GM19467 (cell line): ENCODE results near the gene DNAH17.

ENCODE experiments used
- ATAC-seq: cut with Tn5 transposase; IDR thresholded peaks from one replicate; pipeline ENCODE4 v1.9.1; 2021; ENCODE audit warnings: mild to moderate bottlenecking, moderate library complexity; ENCODE audit not compliant: unreplicated experiment

Gene DNAH17

GRCh38 chr17:78577296-78577695 is at the start of gene DNAH17:
Gene DNAH17 (minus strand): TSS chr17:78577396. CDS start chr17:78575057, 2,339 bp downstream.
- no peak for ATAC-seq

- ATAC-seq, result no peak
These were observed 47.3 kb upstream of the DNAH17 start for GRCh38 chr17:78624324-78625151.

GRCh38 chr17:78623541-78623940 is 46.3 kb upstream of the DNAH17 start:
- ATAC-seq, result no peak

- ATAC-seq, result no peak
These were observed 45.5 kb upstream of the DNAH17 start for GRCh38 chr17:78622491-78623265.

GRCh38 chr17:78621720-78622490 is 44.7 kb upstream of the DNAH17 start:
- no peak for ATAC-seq

- no peak for ATAC-seq
These were observed 42.9 kb upstream of the DNAH17 start for GRCh38 chr17:78620099-78620498.

- ATAC-seq, result no peak
These were observed 42.1 kb upstream of the DNAH17 start for GRCh38 chr17:78619334-78619733.

GRCh38 chr17:78618264-78619066 is 41.3 kb upstream of the DNAH17 start:
- no peak for ATAC-seq

GRCh38 chr17:78617511-78618061 is 40.4 kb upstream of the DNAH17 start:
- no peak for ATAC-seq

- ATAC-seq, result no peak
These were observed 39.8 kb upstream of the DNAH17 start for GRCh38 chr17:78616946-78617345.

GRCh38 chr17:78615631-78616030 is 38.4 kb upstream of the DNAH17 start:
- no peak for ATAC-seq

- ATAC-seq, result no peak
These were observed 36.2 kb upstream of the DNAH17 start for GRCh38 chr17:78613416-78613815.

- no peak for ATAC-seq
These were observed 34.4 kb upstream of the DNAH17 start for GRCh38 chr17:78611607-78612006.

- ATAC-seq, result no peak
These were observed 33.8 kb upstream of the DNAH17 start for GRCh38 chr17:78610951-78611511.

- no peak for ATAC-seq
These were observed 32.0 kb upstream of the DNAH17 start for GRCh38 chr17:78609191-78609641.

GRCh38 chr17:78608804-78609186 is 31.6 kb upstream of the DNAH17 start:
- ATAC-seq, result no peak

- ATAC-seq, result no peak
These were observed 31.1 kb upstream of the DNAH17 start for GRCh38 chr17:78608122-78608803.

GRCh38 chr17:78607038-78607437 is 29.8 kb upstream of the DNAH17 start:
- ATAC-seq, result no peak

- ATAC-seq, result no peak
These were observed 28.7 kb upstream of the DNAH17 start for GRCh38 chr17:78605886-78606285.
